ENCODE measurements around the gene GGA1.
A peak's percentile ranks its signal among the peaks of the same experiment; 100 is the strongest.

Gene GGA1, protein sequence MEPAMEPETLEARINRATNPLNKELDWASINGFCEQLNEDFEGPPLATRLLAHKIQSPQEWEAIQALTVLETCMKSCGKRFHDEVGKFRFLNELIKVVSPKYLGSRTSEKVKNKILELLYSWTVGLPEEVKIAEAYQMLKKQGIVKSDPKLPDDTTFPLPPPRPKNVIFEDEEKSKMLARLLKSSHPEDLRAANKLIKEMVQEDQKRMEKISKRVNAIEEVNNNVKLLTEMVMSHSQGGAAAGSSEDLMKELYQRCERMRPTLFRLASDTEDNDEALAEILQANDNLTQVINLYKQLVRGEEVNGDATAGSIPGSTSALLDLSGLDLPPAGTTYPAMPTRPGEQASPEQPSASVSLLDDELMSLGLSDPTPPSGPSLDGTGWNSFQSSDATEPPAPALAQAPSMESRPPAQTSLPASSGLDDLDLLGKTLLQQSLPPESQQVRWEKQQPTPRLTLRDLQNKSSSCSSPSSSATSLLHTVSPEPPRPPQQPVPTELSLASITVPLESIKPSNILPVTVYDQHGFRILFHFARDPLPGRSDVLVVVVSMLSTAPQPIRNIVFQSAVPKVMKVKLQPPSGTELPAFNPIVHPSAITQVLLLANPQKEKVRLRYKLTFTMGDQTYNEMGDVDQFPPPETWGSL

DNA sequence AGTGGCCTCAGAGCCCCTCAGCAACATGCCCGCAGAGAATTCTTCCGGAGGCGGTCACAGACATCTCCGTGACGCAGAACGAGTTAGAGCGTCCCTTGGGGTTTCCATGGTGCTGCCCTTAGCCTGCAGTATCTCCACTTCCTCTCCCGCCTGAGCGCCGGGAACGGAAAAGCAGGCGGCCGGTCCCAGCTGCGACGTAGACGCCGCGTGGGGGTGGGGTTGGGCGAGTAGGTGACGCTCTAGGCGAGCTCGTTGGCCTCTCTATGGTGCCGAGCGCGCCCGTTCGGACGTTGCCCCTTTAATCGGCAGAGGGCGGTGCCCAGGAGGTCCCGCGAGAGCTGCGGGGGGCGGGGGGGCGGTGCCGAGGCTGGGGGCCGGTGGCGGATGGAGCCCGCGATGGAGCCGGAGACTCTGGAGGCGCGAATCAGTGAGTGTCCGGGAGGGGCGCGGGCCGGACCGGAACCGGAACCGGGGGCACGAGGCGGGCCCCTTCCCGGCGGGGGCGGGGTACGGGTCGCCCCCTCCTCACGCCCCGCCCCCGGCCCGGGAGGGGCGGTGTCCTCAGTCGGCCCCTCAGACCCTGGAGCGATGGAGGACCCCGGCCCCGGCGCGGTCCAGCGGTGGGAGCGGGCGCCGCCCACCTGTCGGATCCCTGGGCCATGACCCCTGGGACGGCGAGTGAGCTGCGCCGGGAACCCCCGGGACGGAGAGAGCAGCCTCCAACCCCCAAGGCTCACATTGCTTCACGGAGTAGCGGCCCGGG is at the start of gene GGA1:
Gene GGA1 (plus strand): TSS at position 358 of the 763 bp plus-strand sequence. CDS start 27 bp downstream, at position 385.
- DNase-seq, result peak; percentile 92

DNA sequence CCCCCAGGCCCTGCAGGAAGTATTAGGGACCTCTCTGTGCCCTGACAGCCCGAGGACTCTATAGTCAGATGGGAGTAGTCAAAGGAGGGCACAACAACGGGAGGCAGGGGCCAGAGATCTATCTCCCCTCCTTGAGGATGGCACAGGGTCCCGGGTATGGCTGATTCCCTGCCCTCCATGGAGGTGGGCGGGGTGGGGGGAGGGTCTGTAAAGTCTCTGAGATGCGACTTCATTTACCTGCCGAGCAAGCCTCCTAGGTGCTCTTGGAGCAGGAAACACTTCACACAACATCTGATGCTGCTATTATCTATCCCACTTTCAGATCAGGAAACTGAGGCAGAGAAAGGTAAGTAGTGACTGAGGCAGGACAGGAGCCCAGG is 49.1 kb upstream of the GGA1 start:
- DNase-seq, result no peak

DNA sequence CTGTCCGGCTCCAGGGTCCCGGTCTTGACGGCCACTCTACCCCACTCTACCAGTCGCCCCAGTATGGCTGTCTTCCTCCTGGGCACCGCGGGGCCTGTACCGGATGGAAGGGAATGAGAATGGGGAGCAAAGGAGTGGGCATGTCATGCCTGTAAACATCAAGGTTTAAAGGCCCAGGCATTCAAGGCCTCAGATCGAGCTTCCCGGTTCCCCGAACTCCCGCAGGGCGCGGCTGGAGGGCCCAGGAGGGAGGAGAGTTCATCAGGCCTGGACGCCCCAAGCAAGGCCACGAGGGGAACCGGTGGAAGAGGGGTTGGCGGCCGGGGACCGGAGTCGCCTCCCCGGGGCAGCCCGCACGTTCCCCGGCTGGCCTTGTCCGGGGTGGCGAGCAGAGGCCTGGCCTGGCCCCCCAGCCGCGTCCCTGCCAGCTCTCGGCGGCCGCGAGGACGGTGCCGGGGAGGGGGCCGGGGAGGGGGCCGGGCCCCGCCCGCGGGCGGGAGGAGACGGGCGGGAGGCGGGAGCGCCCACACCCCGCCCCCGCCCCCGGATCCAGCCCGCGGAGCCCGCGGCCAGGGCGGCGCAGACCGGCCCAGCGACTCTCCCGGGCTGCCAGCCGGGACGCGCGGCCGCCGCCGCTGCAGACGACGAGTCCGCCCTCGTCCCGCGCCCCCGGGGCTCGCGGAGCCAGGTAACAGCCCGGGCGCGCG is 48.6 kb upstream of the GGA1 start, which contains the start of gene CDC42EP1:
Gene CDC42EP1 (plus strand): TSS at position 580 of the 707 bp plus-strand sequence. CDS start 5,870 bp downstream, outside the sequence.
- DNase-seq, result no peak

DNA sequence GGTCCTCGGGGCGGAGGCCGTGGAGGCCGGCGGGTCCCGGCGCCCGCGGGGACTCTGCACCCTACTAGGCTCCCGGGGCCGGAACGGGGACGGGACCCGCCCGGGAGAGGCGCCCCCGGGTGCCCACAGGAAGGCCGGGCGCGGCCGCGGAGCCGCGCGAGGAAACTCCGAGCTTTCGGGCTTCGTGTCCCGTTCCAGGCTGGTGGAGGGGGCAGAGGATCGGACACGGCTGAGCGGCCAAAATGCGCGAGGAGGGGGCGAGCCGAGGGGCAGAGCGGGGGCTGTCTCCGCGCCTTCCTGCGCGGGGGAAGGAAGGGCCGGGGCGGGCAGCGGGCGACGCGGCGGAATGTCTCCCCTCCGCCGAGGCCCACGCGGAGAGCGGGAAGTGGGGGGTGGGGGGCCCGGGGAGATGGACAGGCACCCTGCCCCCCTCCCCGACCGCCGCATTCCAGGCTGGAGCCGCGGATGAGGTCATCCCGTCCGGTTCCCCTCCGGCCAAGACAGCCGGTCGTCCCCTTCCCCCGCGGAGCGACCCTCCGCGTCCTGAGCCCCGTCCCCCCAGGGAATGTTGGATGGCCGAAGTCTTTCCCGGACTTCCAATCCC is 47.9 kb upstream of the GGA1 start:
- no peak for DNase-seq

DNA sequence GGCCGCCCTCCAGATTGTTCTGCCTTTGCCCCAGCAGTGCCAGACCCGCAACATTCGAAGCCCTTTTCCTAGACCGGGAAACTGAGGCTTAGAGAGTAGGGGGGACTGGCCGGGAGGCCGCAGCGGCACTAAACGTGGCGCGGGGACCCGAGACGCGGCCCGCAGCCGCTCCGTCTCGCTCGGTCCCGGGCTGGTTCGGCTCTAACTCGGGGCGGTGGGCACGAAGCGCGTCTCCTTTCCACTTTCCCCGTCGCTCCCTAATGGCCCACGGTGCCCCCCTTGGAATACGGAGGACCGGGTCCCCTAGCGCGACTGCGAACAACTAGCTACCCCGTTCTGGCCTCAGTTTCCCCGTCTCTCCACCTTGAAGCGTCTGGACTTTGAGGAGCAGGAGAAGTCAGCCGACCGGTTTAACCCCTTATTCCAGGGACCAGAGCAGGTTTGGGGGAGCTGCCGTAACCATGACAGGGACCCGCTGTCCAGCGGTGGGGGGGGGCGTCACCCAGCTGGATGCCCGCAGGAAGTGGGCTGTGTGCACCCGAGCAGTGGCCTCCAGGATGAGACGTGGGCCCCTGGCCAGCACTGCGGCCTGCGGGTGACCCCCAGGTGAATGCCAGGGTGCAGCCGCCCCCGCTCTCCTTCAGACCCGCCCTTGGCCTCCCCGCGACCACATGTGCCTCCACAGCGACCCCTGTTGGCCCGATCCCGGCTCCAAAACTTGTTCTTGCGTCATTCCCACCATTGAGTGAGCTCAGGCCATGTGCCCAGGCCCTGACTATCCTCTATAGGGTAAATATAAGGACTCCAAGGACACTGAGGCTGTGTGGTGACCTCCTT is 47.2 kb upstream of the GGA1 start:
- peak; percentile 54 for DNase-seq

DNA sequence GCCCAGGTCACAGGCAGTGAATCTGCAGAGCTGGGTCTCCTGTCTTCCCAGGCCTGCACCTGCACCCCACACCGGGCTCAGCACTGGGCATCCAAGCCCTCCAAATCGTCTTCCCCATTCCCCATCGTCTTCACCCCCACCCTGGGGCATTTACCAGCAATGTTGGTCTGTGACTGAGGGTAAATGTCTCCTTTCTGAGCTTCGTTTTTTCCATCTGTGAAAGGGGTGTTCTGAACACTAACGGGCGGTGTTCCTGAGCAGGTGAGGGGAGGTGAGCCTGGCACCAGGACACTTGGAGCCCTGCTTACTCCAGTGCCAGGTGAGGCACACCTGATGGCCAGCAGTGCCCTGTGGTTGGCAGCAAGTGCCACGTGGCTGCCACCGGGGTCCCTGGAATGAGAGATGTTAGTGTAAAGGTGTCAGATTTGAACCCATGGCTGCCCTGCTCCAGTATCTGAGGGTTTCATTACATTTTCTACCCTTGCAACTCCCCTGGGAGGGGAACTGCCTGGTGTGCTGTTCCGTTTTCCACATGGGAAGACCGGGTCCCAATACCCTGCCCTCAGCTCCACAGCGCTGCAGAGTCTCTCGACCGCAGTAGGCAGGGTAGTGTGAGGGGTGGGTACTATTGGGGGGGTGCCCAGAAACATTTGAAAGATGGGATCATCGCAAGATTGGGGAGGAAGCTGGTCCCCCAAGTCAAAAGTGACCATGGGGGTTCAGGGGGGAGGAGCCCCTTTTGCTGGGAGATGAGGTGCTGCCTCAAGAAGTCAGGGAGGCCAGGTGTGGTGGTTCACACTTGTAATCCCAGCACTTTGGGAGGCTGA is 46.4 kb upstream of the GGA1 start:
- DNase-seq, result no peak

DNA sequence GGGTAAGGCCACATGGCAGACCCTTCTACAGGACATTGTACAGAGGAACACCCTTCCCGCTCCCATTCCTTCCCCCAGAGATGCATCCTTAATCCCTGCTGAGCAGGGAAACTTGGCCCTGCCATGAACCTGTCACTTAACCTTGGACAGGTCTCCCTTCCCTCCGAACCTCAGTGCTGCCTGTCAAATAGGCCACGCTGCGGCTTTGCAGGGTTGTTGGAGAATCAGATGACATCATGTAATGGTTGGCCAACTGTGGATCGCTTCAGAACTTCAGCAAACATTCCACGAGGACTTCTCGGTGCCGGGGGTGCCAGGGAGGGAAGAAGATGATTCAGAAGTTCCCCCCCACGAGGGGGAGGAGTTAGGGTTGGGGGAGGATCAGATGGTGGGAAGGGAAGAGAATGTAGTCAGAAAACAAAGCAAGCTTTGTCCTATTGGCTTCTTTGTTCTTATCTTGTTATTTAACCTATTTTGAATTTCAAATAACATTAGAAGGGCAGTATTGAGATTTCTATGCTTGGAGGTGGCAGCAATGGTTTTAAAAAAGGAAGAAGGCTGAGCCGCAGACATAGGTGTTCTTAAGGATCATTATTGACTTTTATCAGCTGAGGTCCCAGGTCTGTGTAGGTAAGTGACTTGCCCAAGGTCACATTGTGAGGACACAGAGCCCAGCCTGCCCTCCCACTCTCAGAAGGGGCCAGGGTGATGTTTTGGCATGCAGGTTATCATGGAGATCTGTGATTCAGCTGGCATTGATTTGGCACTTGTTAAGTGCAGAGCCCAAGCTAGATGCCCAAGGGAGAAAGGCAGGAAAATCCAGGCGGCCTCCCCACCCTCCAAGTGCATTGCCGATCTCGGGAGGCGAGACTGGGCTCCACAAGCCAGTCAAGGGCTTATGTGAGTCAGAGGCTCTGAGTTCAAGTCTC is 45.2 kb upstream of the GGA1 start:
- DNase-seq, result no peak

DNA sequence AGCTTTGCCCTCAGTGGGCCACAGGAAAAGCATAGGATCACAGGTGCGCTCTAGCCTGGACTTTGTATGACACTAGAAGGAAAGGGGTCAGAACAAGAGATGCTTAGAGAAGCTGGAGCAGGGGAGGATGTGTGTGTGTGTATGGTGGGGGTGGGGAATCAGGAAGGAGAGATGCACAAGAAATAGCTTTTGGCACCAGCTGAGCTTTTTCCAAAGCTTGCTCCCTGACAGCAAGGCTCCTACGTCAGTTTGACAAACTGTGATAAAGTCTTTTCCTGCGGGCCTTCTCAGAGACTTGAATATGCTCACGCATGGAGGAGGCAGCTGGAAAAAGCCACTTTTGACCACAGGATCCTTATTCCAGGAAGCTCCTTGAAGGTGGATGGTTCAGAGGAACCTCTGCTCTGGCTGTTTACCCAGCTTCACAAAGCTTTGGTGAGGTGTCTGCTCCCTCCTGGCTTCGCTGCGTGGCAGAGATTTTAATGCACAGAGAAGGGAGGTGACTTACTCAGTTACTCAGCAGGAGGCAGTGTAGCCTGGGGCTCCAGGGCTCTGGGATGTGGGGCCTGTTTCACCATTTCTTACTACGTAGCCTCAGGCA is 44.4 kb upstream of the GGA1 start:
- no peak for DNase-seq

DNA sequence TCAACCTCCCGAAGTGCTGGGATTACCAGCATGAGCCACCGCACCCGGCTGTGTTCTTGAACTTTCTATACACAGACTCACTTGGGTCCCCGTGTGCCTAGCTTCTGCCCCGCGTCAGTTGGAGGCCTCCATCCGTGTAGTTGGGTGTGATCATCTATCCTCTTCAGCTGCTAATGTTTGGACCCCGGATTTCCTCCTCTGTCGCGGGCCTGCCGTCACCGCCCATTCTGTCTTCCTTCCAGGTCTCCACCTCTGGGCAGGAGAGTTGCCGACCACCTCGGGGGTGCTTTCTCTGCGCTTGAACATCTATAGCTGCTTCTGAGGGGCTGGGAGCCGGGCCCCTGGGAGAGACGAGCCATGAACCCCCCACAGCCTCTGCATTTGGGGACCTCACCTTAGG is 42.8 kb upstream of the GGA1 start:
- no peak for DNase-seq

DNA sequence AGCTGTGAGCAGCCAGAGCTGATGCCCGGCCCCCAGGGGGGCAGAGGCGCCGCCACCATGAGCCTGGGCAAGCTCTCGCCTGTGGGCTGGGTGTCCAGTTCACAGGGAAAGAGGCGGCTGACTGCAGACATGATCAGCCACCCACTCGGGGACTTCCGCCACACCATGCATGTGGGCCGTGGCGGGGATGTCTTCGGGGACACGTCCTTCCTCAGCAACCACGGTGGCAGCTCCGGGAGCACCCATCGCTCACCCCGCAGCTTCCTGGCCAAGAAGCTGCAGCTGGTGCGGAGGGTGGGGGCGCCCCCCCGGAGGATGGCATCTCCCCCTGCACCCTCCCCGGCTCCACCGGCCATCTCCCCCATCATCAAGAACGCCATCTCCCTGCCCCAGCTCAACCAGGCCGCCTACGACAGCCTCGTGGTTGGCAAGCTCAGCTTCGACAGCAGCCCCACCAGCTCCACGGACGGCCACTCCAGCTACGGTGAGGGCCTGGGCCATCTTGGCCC is 42.3 kb upstream of the GGA1 start:
- DNase-seq, result peak; percentile 24

DNA sequence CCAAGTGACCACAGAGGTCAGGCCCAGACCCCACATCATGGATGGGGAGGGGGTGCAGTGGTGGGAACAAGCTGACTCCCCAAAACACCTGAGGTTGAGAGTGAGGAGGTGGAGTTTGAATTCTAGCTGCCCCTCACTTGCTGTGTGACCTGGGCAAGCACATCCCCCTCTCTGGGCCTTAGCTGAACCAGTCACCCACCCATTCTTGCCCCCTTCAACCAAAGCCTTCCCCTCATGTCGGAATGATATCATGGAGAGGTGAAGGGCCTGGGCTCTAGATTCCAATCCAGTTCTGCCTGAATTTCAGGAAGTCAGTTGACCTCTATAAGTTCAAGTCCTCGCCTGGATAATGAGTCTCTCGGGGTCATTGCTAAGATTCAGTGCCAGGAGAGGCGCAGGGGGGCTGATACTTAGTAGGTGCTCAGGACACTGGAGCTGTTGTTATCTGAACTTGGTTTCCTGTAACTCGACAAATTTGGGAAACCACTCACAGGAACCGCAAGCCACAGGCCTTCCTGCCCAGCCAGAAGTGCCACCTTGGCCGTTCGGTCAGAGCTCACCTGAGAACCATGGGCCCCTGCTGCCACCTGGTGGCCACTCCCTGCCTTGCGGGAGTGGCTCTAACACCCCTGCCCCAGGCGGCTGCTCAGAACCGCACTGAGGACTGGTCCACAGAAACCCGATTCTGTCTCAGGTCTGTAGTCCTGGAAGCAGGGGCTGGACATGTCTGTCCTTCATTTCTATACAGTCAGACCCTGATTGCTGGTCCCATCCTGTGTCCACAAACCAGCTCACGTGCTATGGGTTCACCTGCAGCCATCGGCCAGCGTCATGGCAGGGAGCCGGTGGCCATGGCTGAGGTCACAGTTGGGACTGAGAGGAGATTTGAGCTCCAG is 41.5 kb upstream of the GGA1 start:
- DNase-seq, result peak; percentile 84

DNA sequence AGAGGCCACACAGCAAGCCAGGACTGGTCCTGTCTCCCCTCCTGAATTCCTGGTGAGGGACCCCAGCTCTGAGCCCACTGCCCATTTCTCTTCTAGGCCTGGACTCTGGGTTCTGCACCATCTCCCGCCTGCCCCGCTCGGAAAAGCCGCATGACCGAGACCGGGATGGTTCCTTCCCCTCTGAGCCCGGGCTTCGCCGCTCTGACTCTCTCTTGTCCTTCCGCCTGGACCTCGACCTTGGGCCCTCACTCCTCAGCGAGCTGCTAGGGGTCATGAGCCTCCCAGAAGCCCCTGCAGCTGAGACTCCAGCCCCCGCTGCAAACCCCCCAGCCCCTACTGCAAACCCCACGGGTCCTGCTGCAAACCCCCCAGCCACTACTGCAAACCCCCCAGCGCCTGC is 40.6 kb upstream of the GGA1 start:
- DNase-seq, result no peak

DNA sequence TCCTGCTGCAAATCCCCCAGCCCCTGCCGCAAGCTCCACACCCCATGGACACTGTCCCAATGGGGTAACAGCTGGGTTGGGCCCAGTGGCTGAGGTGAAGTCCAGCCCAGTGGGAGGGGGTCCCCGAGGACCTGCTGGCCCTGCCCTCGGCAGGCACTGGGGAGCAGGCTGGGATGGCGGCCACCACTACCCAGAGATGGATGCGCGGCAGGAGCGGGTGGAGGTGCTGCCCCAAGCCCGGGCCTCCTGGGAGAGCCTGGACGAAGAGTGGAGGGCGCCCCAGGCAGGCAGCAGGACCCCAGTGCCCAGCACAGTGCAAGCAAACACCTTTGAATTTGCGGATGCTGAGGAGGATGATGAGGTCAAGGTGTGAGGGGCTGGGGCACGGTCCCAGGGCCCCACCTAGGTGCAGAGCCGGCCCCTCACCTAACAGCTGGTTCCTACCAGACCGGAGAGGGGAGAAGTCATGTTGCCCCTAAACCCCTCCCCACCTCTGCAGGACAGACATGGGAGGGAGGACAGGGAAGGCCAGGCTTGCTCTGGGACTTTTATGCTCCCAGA is 40.1 kb upstream of the GGA1 start:
- no peak for DNase-seq

DNA sequence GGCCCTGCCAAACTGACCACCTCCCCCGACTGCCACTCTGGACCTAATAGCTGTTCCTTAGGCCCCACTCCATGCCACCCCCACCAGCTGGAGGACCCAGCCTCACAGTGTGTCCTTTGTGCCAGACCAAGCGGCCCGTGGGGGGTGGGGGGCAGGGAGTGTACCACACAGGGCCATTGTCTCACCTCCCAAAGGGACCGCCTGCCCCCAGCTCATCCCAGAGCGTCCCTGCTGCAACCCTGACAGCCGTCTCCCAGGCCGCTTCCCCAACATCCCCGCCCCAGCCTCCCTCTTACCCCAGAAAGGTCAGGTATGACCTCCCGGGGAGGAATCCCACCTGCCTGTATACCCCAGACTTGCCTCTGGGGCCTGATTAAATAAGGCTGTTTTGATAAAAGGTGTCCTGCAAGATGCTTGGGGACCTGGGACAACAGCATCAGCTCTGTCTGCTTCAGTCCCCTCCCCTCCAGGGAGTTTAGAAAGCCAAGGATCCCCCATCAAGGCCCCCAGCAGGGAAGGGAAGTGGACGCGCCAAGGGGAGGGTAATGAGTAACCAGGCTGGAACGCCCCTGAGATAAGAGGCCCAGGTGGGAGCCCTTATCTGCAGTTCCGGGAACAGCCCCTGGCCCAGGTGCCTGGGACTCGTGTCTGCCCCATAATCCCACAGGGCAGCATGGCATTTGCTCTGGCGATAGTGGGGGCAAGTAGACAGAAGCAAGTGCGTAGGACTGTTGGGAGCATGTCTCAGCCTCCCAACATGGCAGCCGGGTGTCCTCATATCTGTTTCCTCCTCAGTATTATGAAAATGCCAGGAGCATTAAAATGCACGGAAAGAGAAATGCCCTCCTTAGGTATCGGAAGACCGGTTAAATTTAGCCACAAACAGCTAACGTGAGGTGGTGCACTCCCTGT is 39.4 kb upstream of the GGA1 start:
- no peak for DNase-seq

DNA sequence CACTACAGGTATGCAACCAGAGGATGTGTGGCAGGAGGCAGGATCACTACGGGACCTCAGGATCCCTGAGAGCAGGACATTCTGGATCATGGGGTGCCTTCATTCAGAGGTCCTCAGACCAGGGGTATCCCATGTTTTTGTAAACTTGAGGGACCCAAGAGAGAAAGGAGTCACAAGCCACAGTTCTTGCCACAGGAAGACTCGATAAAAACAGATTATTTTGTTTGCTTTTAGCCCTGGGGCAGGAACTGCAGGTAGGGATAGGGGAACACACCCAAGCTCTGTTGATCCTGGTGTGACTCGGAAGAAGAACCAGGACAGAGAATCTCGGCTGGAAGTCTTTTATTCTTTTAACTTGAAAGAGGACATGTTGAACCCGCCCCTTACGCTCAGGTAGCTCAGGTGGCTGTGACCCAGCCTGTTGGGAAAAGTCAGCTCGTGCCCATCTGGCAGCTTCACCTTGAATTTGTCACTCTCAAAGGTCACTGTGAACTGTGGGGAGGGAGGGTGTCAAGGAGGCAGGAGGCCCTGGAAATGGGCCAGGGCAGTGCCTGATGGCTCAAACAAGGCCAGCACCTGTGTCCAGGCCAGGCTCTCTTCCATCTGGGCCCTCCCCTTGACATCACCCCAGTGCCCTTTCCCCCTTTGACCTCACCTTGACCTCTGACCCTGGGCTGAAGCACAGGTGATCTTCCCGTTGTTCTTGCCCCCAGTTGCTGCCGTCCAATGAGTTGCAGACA is 38.5 kb upstream of the GGA1 start:
- DNase-seq, result no peak

DNA sequence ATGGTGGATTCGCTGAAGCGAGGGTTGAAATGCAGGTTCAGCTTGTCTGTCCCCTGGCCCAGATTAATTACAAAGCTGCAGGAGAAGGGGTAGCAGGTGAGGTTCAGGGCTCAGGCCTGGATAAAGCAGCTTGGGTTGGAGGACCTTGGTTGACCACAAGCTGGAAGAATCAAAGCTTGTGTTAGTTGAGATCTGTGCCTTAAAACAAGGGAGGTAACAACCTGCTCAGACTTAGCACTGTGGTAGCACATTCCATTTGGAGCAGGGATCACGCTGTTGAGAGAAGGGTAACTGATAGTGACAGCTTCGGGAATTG is 38.0 kb upstream of the GGA1 start:
- DNase-seq, result no peak

All from activated effector memory CD4-positive, alpha-beta T cell treated with Interleukin-2 at 50 U/mL for 16 hours (primary cell).